Activated CD4-positive, alpha-beta T cell treated with anti-CD3 and anti-CD28 coated beads, Interleukin-2, amount 10 ng/mL, durations not matched to agents 7 days and 5 days (primary cell): Measurements from ENCODE around the gene NTM. TPM values are rescaled to one million over a fixed set of nuclear protein-coding genes. Genes with fewer than 3 reads are reported as not detected.
A peak's percentile ranks its signal among the peaks of the same experiment; 100 is the strongest.

Experiments
- CTCF ChIA-PET: fragments of 350-600 bp; sonication (Branson Sonifier 250); formaldehyde crosslinking; loops from one replicate; lab custom pipeline; 2021; ENCODE audit warnings: antibody characterized with exemption; lab: Charles Lee
- POLR2A ChIA-PET: fragments of 350-600 bp; sonication (Branson Sonifier 250); formaldehyde crosslinking; loops from one replicate; lab custom pipeline; 2021; ENCODE audit warnings: antibody characterized with exemption; lab: Charles Lee
- DNase-seq: peaks from one replicate; pipeline ENCODE4 v3.0.0-alpha.2; 2020
- H3K27ac Mint-ChIP-seq: one replicate; pipeline ENCODE4 v1.8.0; 2021; ENCODE audit warnings: mild to moderate bottlenecking, moderate library complexity, mixed read lengths
- H3K27me3 Mint-ChIP-seq: one replicate; pipeline ENCODE4 v1.8.0; 2021; ENCODE audit warnings: mixed read lengths
- H3K36me3 Mint-ChIP-seq: one replicate; pipeline ENCODE4 v1.8.0; 2021; ENCODE audit warnings: low read depth, mixed read lengths
- H3K4me1 Mint-ChIP-seq: one replicate; pipeline ENCODE4 v1.8.0; 2021; ENCODE audit warnings: mixed read lengths
- H3K4me3 Mint-ChIP-seq: one replicate; pipeline ENCODE4 v1.8.0; 2021; ENCODE audit warnings: mild to moderate bottlenecking, moderate library complexity, mixed read lengths
- H3K9me3 Mint-ChIP-seq: one replicate; pipeline ENCODE4 v1.8.0; 2021; ENCODE audit warnings: mixed read lengths
- total RNA-seq, 2 experiments: library from RNA; stranded (reverse); gene quantifications; one replicate each; pipeline ENCODE4 v1.2.3, GENCODE V29; 2021

The NTM gene
- total RNA-seq, 2 experiments from 2014 or later, result not detected

GRCh38 chr11:131746201-131746600 is 375.8 kb downstream of the NTM start:
- Mint-ChIP-seq H3K27me3 (no peaks in the 10 kb centered on the region), H3K27ac (no peak overlapping the region), H3K9me3 (no peaks in the 10 kb centered on the region), H3K36me3 (no peaks in the 10 kb centered on the region), H3K4me3 (no peak overlapping the region), H3K4me1 (no peaks in the 10 kb centered on the region)
- POLR2A ChIA-PET, result no interaction called here
- CTCF ChIA-PET, result no interaction called here
- DNase-seq, result no peak

DNA sequence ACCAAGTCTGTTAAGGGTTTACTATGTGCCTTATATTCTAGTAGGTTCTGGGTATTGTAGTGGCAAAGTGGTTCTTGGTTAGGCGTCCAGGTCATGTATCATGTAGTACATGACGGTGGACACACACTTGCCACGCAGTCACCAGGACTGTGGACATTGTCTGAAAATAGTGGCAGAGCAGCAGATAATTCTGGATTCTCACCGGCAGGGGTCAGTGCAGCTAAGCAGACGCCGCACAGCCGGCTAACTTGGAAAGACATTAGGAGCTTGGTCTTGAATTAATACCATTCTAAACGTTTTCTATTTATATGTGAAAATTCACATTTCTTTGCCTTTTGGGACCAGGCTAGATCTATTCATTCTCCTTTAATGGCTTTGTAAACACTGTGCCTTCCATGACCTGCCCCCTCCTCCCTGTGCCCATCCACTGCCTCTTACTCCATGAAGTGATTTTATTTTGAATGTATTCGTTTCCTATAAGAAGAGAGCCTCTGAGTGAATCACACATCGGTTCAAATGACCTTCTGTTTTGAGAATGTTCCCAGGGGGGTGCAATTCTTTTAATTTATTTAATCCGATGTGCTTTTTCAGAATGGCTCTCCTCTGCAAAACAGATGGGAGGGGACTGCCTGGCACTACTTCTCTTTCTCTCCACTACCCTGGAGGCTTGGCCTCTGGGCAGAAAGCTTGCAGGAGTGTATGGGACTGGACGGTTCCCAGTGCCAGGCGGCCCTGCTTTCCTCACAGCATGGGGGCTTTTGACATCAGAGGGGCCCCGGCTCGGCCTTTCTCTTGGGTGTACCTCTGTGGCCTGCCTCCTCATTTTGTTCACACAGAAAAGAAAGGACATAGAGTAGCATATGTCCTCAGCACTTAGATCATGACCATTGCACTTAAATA is 378.0 kb downstream of the NTM start:
- POLR2A ChIA-PET, result no interaction called here
- H3K27me3 Mint-ChIP-seq, result no peaks in the 10 kb centered on the region
- H3K4me1 Mint-ChIP-seq, result no peaks in the 10 kb centered on the region
- DNase-seq, result peak; percentile 31
- CTCF ChIA-PET, result interaction anchor here (0.6 to 1.0 kb wide), 3 partner anchors 8 to 771 kb away, joined by 3 read pairs; no protein-coding TSS in a partner anchor
- no peak overlapping the region for H3K4me3 Mint-ChIP-seq
- H3K9me3 Mint-ChIP-seq, result peaks cover 6% of the 10 kb centered on the region
- H3K27ac Mint-ChIP-seq, result no peak overlapping the region
- H3K36me3 Mint-ChIP-seq, result no peaks in the 10 kb centered on the region

GRCh38 chr11:131749101-131749500 is 378.7 kb downstream of the NTM start:
- POLR2A ChIA-PET, result no interaction called here

GRCh38 chr11:131750152-131750551 is 379.7 kb downstream of the NTM start:
- Mint-ChIP-seq H3K27me3 (no peaks in the 10 kb centered on the region), H3K4me1 (no peaks in the 10 kb centered on the region), H3K27ac (no peak overlapping the region), H3K9me3 (peaks cover 6% of the 10 kb centered on the region), H3K4me3 (no peak overlapping the region), H3K36me3 (no peaks in the 10 kb centered on the region)
- ChIA-PET POLR2A (no interaction called here), CTCF (no interaction called here)
- DNase-seq, result no peak

More at GRCh38 chr11:131749101-131749500, 378.7 kb downstream of the NTM start:
- CTCF ChIA-PET, result no interaction called here
- Mint-ChIP-seq H3K4me1 (no peaks in the 10 kb centered on the region), H3K9me3 (peaks cover 6% of the 10 kb centered on the region), H3K4me3 (no peak overlapping the region), H3K36me3 (no peaks in the 10 kb centered on the region), H3K27ac (no peak overlapping the region), H3K27me3 (no peaks in the 10 kb centered on the region)
- DNase-seq, result no peak

DNA sequence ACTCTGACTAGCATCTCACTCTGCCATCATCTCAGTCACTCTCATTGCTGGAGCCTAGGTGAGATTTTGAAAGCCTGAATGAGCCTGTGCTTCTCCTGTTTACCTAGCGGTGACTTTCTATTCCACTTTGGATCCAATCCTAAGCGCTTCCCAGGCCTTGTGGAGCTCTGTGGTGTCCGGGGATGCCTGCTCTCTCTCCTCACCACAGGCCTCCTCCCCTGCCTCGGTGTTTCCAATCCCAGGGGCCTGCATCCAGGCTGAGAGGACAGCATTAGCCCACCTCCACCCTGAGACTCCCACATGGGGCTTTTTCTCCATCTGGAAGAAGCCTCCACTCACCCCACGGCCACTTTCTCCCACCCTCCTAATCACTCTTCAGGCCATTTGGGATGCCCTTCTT is 380.3 kb downstream of the NTM start:
- POLR2A ChIA-PET, result no interaction called here
- peaks cover 6% of the 10 kb centered on the region for H3K9me3 Mint-ChIP-seq
- H3K36me3 Mint-ChIP-seq, result no peaks in the 10 kb centered on the region
- H3K4me1 Mint-ChIP-seq, result no peaks in the 10 kb centered on the region
- no peak overlapping the region for H3K27ac Mint-ChIP-seq
- no peak overlapping the region for H3K4me3 Mint-ChIP-seq
- CTCF ChIA-PET, result no interaction called here
- no peaks in the 10 kb centered on the region for H3K27me3 Mint-ChIP-seq
- no peak for DNase-seq

GRCh38 chr11:131754671-131755070 is 384.3 kb downstream of the NTM start:
- Mint-ChIP-seq H3K27me3 (no peaks in the 10 kb centered on the region), H3K4me3 (no peak overlapping the region), H3K27ac (no peak overlapping the region), H3K36me3 (no peaks in the 10 kb centered on the region), H3K4me1 (no peaks in the 10 kb centered on the region), H3K9me3 (peaks cover 6% of the 10 kb centered on the region)
- DNase-seq, result no peak
- ChIA-PET CTCF (no interaction called here), POLR2A (no interaction called here)

- ChIA-PET CTCF (interaction anchor here (1.3 kb wide), 1 partner anchor 9 kb away, joined by 3 read pairs; no protein-coding TSS in a partner anchor), POLR2A (no interaction called here)
- Mint-ChIP-seq H3K36me3 (no peaks in the 10 kb centered on the region), H3K4me1 (no peaks in the 10 kb centered on the region), H3K4me3 (no peak overlapping the region), H3K27me3 (no peaks in the 10 kb centered on the region), H3K27ac (no peak overlapping the region), H3K9me3 (peaks cover 6% of the 10 kb centered on the region)
- DNase-seq, result no peak
These were observed 386.2 kb downstream of the NTM start for GRCh38 chr11:131756479-131757110.

- H3K9me3 Mint-ChIP-seq, result no peaks in the 10 kb centered on the region
- no peaks in the 10 kb centered on the region for H3K4me1 Mint-ChIP-seq
- H3K4me3 Mint-ChIP-seq, result no peak overlapping the region
- ChIA-PET POLR2A (no interaction called here), CTCF (no interaction called here)
- H3K27ac Mint-ChIP-seq, result no peak overlapping the region
- no peaks in the 10 kb centered on the region for H3K36me3 Mint-ChIP-seq
- no peaks in the 10 kb centered on the region for H3K27me3 Mint-ChIP-seq
- no peak for DNase-seq
These were observed 388.3 kb downstream of the NTM start for GRCh38 chr11:131758726-131759125.

GRCh38 chr11:131759140-131759539 is 388.7 kb downstream of the NTM start:
- Mint-ChIP-seq H3K27ac (no peak overlapping the region), H3K9me3 (no peaks in the 10 kb centered on the region)
- CTCF ChIA-PET, result no interaction called here

DNA sequence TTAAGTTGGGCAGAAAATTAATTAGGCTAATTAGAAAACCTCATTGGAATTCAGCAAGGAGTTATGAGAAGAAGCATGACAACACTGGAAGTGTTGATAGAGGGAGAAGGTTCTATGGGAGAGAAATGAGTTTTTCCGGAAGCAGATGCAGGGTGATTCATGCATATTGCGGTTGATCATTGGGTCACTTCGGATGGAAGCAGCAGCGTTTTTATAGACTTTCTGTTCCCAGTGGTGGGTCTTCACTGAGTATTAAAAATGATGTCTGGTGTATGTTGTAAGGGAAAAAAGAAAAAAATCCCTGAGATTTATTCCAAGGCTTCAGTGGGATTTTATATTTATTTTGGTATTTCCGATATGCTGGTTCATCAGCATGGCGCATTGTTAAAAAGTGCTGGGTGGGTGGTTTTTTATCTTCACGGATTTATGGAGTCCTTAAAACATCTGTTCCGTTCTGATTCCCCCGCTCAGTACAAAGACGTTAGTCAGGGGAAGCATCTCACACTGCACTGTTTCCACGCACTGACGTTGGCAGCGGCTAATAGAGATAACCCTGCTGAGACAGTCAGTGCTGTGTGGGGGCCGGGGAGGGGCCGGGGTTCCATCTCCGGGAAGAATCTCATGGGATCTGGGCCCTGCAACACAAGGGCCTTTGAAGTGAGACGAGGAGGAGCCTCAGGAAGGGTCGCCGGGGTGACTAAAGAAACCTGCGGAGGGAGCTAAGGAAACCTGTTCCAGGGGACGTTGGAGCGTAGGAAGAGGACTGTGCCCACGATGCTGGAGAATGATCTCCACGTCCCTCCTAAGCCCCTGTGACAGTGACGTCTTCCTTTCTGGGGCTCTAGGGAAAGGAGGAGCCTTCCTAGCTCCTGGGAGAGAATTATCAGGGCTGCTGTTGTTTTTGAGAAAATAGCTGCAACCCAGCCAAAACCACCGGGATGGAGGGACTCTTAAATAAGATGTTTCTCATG is 390.0 kb downstream of the NTM start:
- Mint-ChIP-seq H3K27ac (no peak overlapping the region), H3K4me3 (no peak overlapping the region), H3K4me1 (no peaks in the 10 kb centered on the region), H3K27me3 (no peaks in the 10 kb centered on the region), H3K36me3 (no peaks in the 10 kb centered on the region), H3K9me3 (no peaks in the 10 kb centered on the region)
- ChIA-PET POLR2A (no interaction called here), CTCF (no interaction called here)
- no peak for DNase-seq

More at GRCh38 chr11:131759140-131759539, 388.7 kb downstream of the NTM start:
- Mint-ChIP-seq H3K27me3 (no peaks in the 10 kb centered on the region), H3K4me1 (no peaks in the 10 kb centered on the region), H3K4me3 (no peak overlapping the region), H3K36me3 (no peaks in the 10 kb centered on the region)
- POLR2A ChIA-PET, result no interaction called here
- no peak for DNase-seq

- ChIA-PET POLR2A (interaction anchor here (0.6 kb wide), 1 partner anchor 33 kb away, joined by 3 read pairs; no protein-coding TSS in a partner anchor), CTCF (no interaction called here)
- H3K4me3 Mint-ChIP-seq, result no peak overlapping the region
- no peak for DNase-seq
- no peaks in the 10 kb centered on the region for H3K36me3 Mint-ChIP-seq
- H3K27me3 Mint-ChIP-seq, result no peaks in the 10 kb centered on the region
- H3K27ac Mint-ChIP-seq, result no peak overlapping the region
- H3K4me1 Mint-ChIP-seq, result no peaks in the 10 kb centered on the region
- H3K9me3 Mint-ChIP-seq, result no peaks in the 10 kb centered on the region
These were observed 392.1 kb downstream of the NTM start for GRCh38 chr11:131762346-131763110.
